Keratinocyte (primary cell): ENCODE measurements around the gene GAPVD1. TPM values are rescaled to one million over a fixed set of nuclear protein-coding genes. Genes with fewer than 3 reads are reported as not detected.
"Not testable (repeated sequence)": the region's sequence is repeated elsewhere in the genome, so short reads cannot be mapped to it uniquely, and the experiment has no call there.

Experiments used
- DNase-seq: peaks from one replicate; pipeline ENCODE4 v3.0.0-alpha.2; 2011; ENCODE audit warnings: low read depth, missing footprints, low spot score
- FAIRE-seq: peaks from 2 replicates; lab custom pipeline; 2011; peaks lifted over from hg19 to GRCh38; lab: Jason Lieb, UNC
- H2AFZ ChIP-seq: 2 replicates; pipeline ENCODE4 v1.6.0; 2012; ENCODE audit warnings: low read length, control low read depth, inconsistent platforms; ENCODE audit not compliant: control insufficient read depth
- H3K27ac ChIP-seq: 2 replicates; pipeline ENCODE4 v1.5.1; 2011; ENCODE audit warnings: low read length; ENCODE audit not compliant: control insufficient read depth, insufficient read depth
- H3K27me3 ChIP-seq: 3 replicates; pipeline ENCODE4 v1.6.0; 2011; ENCODE audit warnings: low read length; ENCODE audit not compliant: control insufficient read depth, insufficient read depth; ENCODE audit errors: extremely low read depth
- H3K36me3 ChIP-seq, 2 experiments: 2 replicates in 1 of 2; 3 replicates in 1 of 2; pipeline ENCODE4 v1.5.1; 2011; ENCODE audit warnings: low read length in 2 of 2, mild to moderate bottlenecking in 1 of 2; ENCODE audit not compliant: control insufficient read depth in 2 of 2, insufficient read depth in 2 of 2; ENCODE audit errors: extremely low read depth in 1 of 2
- H3K4me1 ChIP-seq: 3 replicates; pipeline ENCODE4 v1.5.1; 2011; ENCODE audit warnings: low read length; ENCODE audit not compliant: control insufficient read depth, insufficient read depth; ENCODE audit errors: extremely low read depth
- H3K4me2 ChIP-seq: 3 replicates; pipeline ENCODE4 v1.6.0; 2011; ENCODE audit warnings: low read depth, low read length; ENCODE audit not compliant: control insufficient read depth, insufficient read depth; ENCODE audit errors: extremely low read depth
- H3K4me3 ChIP-seq, 3 experiments: fragments of 200-600 bp in 1 of 3; sonication (generic) in 1 of 3; 2 replicates in 2 of 3; 3 replicates in 1 of 3; pipeline ENCODE4 v1.5.1; 2011 to 2016; ENCODE audit warnings: low read length in 3 of 3, mild to moderate bottlenecking in 3 of 3, control low read depth in 2 of 3, inconsistent platforms in 1 of 3, low read depth in 1 of 3, mixed read lengths in 1 of 3, mixed run types in 1 of 3, moderate library complexity in 1 of 3; ENCODE audit not compliant: control insufficient read depth in 2 of 3, insufficient read depth in 2 of 3; ENCODE audit errors: extremely low read depth in 1 of 3
- H3K79me2 ChIP-seq: 2 replicates; pipeline ENCODE4 v1.6.0; 2012; ENCODE audit warnings: low read length; ENCODE audit not compliant: control insufficient read depth, insufficient read depth
- H3K9ac ChIP-seq: 3 replicates; pipeline ENCODE4 v1.6.0; 2011; ENCODE audit warnings: low read length; ENCODE audit not compliant: control insufficient read depth, insufficient read depth; ENCODE audit errors: extremely low read depth
- H3K9me1 ChIP-seq: 3 replicates; pipeline ENCODE4 v1.6.0; 2011; ENCODE audit warnings: low read length; ENCODE audit not compliant: control insufficient read depth, insufficient read depth; ENCODE audit errors: extremely low read depth
- H3K9me3 ChIP-seq: 2 replicates; pipeline ENCODE4 v1.5.1; 2012; ENCODE audit warnings: low read depth, low read length; ENCODE audit not compliant: control insufficient read depth
- H4K20me1 ChIP-seq: 3 replicates; pipeline ENCODE4 v1.6.0; 2011; ENCODE audit warnings: low read length; ENCODE audit not compliant: control insufficient read depth, insufficient read depth; ENCODE audit errors: extremely low read depth
- EZH2 ChIP-seq: IDR thresholded peaks from one replicate; pipeline ENCODE4 v1.6.1; 2012; ENCODE audit warnings: inconsistent platforms, mild to moderate bottlenecking, low read length, moderate library complexity
- dilution Hi-C: fragments of 300-500 bp; cut with MboI; formaldehyde crosslinking; loops from one replicate; pipeline ENCODE4 v1.7.0; 2020; ENCODE audit warnings: low sequenced_read_pairs; ENCODE audit not compliant: extremely low pct_ligation_motif_present
- polyA plus RNA-seq, 5 experiments: library from polyadenylated mRNA; depleted of rRNA in 3 of 5; stranded (reverse) in 3 of 5; stranded (forward) in 1 of 5; unstranded in 1 of 5; fragments of >200 nt; gene quantifications; 1 replicate in 1 of 5; 2 replicates in 3 of 5; 3 replicates in 1 of 5; pipeline versions ENCODE4 v1.2.1 to v1.2.3, GENCODE V29; 2011 to 2012; ENCODE audit warnings: missing spikeins in 2 of 5, low read depth in 1 of 5, low replicate concordance in 1 of 5
- TF ChIP-seq, protein P1 (sequence below), 3 experiments: IDR thresholded peaks in 1 of 3; conservative IDR thresholded peaks in 1 of 3; optimal IDR thresholded peaks in 1 of 3; 2 replicates in 2 of 3; 3 replicates in 1 of 3; pipeline versions ENCODE3 to v1.5.1; 2011; ENCODE audit warnings: low read length in 3 of 3, mild to moderate bottlenecking in 3 of 3, moderate library complexity in 2 of 3, control low read depth in 1 of 3, inconsistent platforms in 1 of 3; ENCODE audit not compliant: insufficient read depth in 2 of 3; ENCODE audit errors: extremely low read depth in 1 of 3

GAPVD1 gene
- polyA plus RNA-seq, 1 donor (not counting 4 experiments of a cell fraction or from before 2014, with no cell fraction given): 23.2 TPM

DNA sequence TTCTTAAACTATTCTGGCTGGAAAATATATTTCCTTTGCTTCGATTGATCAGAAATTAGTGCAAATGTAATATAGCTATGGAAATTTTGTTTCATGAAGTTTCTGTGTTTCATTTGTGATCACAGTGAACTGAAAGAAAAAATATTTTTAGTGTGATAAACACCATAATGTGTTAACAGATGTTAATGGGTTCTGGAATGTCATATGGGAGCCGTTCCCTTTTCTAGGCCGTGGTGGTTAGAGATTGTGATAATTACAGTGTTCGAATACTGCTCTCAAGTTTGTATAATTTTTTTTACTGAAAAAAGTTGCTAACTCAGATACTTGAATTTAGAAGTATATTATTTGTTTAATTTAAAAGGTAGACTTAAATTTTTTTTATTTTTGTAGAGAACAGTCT is 19.3 kb downstream of the GAPVD1 start:
- no peak overlapping the region for H2AFZ ChIP-seq
- no peaks in the 10 kb centered on the region for H3K9me3 ChIP-seq
- no peak overlapping the region for H3K27ac ChIP-seq
- no peak overlapping the region for H3K4me3 ChIP-seq
- H3K36me3 ChIP-seq: peaks cover 0 to 2% of the 10 kb centered on the region in 2 experiments
- peaks cover 7% of the 10 kb centered on the region for H4K20me1 ChIP-seq
- no peak for TF ChIP-seq EZH2
- TF ChIP-seq, protein P1, sequence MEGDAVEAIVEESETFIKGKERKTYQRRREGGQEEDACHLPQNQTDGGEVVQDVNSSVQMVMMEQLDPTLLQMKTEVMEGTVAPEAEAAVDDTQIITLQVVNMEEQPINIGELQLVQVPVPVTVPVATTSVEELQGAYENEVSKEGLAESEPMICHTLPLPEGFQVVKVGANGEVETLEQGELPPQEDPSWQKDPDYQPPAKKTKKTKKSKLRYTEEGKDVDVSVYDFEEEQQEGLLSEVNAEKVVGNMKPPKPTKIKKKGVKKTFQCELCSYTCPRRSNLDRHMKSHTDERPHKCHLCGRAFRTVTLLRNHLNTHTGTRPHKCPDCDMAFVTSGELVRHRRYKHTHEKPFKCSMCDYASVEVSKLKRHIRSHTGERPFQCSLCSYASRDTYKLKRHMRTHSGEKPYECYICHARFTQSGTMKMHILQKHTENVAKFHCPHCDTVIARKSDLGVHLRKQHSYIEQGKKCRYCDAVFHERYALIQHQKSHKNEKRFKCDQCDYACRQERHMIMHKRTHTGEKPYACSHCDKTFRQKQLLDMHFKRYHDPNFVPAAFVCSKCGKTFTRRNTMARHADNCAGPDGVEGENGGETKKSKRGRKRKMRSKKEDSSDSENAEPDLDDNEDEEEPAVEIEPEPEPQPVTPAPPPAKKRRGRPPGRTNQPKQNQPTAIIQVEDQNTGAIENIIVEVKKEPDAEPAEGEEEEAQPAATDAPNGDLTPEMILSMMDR (optimal IDR thresholded peaks at IDR 0.05 in 1 of 3, IDR thresholded peaks at IDR 0.05 in 1 of 3, conservative IDR thresholded peaks at IDR 0.05 in 1 of 3; ENCODE audit: extremely low read depth in 1 of 3, insufficient read depth in 2 of 3, low read length in 3 of 3): no peak
- peaks cover 89% of the 10 kb centered on the region for H3K79me2 ChIP-seq
- H3K9ac ChIP-seq: no peak overlapping the region
- DNase-seq (no peak), FAIRE-seq (no peak)
- H3K27me3 ChIP-seq: no peaks in the 10 kb centered on the region
- H3K4me2 ChIP-seq: no peak overlapping the region
- H3K4me1 ChIP-seq: no peaks in the 10 kb centered on the region
- no peaks in the 10 kb centered on the region for H3K9me1 ChIP-seq
- dilution Hi-C loops: no loop called here

DNA sequence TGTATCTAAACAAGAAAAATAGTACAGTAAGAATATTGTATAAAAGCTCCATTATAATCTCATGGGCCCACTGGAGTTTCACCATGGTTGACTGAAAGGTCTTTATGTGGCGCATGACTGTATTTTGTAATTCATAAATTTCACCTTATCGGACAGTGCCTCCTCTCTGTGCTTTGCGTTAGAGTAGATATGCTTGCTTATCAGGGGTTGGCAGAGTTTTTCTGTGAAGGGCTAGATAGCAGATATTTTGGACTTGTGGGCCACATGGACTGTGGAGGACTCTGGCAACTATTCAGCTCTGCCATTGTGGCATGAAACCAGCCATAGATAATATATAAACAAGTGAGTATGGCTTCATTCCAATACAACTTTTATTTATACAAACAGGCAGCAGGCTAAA is 23.2 kb downstream of the GAPVD1 start:
- no peak overlapping the region for H3K9ac ChIP-seq
- H3K36me3 ChIP-seq: peaks cover 0 to 1% of the 10 kb centered on the region in 2 experiments
- no peaks in the 10 kb centered on the region for H3K9me3 ChIP-seq
- H4K20me1 ChIP-seq: peaks cover 3% of the 10 kb centered on the region
- no peak overlapping the region for H3K4me3 ChIP-seq
- H3K4me2 ChIP-seq: no peak overlapping the region
- H3K4me1 ChIP-seq: no peaks in the 10 kb centered on the region
- DNase-seq (no peak), FAIRE-seq (no peak)
- dilution Hi-C loops: no loop called here
- H3K27me3 ChIP-seq: no peaks in the 10 kb centered on the region
- no peak for TF ChIP-seq EZH2
- TF ChIP-seq, protein P1 (optimal IDR thresholded peaks at IDR 0.05 in 1 of 3, IDR thresholded peaks at IDR 0.05 in 1 of 3, conservative IDR thresholded peaks at IDR 0.05 in 1 of 3; ENCODE audit: extremely low read depth in 1 of 3, insufficient read depth in 2 of 3, low read length in 3 of 3): no peak
- no peak overlapping the region for H3K27ac ChIP-seq
- H3K9me1 ChIP-seq: no peaks in the 10 kb centered on the region
- peaks cover 84% of the 10 kb centered on the region for H3K79me2 ChIP-seq
- H2AFZ ChIP-seq: no peak overlapping the region

- H3K36me3 ChIP-seq, H3K9me1 ChIP-seq, H2AFZ ChIP-seq, FAIRE-seq, H4K20me1 ChIP-seq, H3K4me1 ChIP-seq, H3K9ac ChIP-seq, H3K4me2 ChIP-seq, H3K27me3 ChIP-seq, H3K4me3 ChIP-seq, DNase-seq, H3K9me3 ChIP-seq, H3K27ac ChIP-seq, dilution Hi-C loops: not testable (repeated sequence)
- peaks cover 86% of the 10 kb centered on the region for H3K79me2 ChIP-seq
Observed at GRCh38 chr9:125286935-125287433, 25.4 kb downstream of the GAPVD1 start.
